Fibroblast of skin of left biceps (primary cell): Measurements from ENCODE around the gene C6orf163.
A peak's percentile ranks its signal among the peaks of the same experiment; 100 is the strongest.
"Not testable (repeated sequence)": the region's sequence is repeated elsewhere in the genome, so short reads cannot be mapped to it uniquely, and the experiment has no call there.

Experiments used
- DNase-seq, 2 experiments: peaks; one replicate each; pipeline ENCODE4 v3.0.0-alpha.2; 2013; ENCODE audit warnings: low read depth in 2 of 2

C6orf163 gene

DNA sequence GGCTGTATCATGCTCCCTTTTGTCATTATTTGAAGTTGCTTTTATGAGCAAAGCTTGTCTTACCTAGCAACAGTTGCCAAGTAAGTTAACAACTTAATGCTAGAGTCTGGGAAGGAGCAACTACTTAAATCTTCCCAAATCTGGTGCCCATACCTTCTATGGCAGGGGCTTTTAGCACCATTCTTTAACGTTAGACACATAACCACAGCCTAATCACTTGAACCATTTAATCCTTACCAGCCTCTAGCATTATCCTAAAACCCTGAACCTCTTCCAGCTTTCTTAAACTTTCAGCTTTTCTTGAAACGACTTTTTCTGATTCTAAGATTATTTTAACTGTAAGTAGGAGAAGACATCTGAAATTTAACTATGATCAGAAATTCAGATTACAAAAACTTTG is at the start of gene C6orf163:
Gene C6orf163, plus strand, starts transcription at position 83 of the 400 bp plus-strand sequence. Its CDS starts 287 bp downstream, at position 370.
- no peak for DNase-seq

DNA sequence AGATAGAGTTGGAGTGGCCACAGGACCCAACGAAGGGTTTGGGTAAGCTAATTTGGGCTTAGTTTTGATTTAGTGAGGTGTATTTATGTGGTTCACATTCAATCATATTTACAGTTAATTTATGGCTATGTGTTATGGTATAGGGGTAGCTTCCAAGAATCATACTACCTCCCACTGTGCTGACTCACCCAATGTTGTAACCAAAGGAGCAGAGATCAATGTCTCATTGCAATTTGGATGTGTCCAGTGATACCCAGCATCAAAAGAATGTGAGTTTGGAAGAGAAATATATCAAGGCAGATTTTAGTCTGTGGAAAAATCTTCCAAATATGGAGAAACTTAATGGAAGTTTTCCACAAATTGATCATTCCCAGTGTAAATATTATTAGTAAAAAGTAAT is 47.5 kb upstream of the C6orf163 start:
- no peak for DNase-seq

DNA sequence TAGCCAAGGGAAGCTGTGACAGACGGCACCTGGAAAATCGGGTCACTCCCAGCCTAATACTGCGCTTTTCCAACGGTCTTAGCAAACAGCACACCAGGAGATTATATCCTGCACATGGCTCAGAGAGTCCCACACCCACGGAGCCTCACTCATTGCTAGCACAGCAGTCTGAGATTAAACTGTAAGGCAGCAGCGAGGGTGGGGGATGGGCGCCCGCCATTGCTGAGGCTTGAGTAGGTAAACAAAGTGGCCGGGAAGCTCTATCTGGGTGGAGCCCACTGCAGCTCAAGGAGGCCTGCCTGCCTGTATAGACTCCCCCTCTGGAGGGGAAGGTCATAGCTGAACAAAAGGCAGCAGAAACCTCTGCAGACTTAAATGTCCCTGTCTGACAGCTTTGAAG is 43.3 kb upstream of the C6orf163 start:
- DNase-seq, result not testable (repeated sequence)

DNA sequence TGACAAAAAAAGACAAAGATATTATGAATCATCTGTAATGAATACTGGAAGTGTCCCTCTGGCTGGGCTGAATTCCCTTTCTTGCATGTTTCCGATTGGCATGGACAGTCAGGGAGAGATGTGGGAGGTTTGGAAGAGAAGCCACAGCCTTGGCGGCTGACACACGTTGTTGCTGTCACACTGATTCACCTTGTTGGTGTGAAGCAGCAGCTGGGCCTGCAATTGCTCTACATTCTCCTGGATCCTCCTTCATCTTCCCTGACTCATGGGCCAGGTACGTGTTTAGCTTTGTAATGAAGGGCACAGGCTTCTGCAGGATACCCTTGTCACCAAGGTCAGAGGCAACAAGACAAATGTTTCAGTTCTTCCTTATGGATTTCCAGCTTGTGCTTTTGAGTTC is 35.6 kb upstream of the C6orf163 start:
- DNase-seq, result no peak

DNA sequence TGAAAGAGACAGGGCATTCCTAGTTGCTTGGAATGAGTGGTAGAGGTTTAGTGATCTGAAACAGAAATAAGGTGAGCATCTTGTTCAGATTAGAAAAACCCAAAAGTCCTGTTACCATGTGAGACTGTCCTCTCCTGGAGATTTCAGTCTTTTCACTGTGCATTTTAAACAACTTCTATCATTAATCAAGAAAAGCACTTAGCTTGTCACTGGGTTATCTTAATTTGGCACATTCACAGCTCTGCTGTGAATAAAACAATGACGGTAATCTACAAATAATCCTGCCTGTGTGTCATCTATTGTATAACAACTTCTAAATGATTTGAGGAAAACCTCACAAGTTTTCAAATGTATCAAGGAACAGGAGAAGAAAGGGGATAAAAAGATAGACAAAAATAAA is 31.8 kb upstream of the C6orf163 start:
- DNase-seq, result no peak

DNA sequence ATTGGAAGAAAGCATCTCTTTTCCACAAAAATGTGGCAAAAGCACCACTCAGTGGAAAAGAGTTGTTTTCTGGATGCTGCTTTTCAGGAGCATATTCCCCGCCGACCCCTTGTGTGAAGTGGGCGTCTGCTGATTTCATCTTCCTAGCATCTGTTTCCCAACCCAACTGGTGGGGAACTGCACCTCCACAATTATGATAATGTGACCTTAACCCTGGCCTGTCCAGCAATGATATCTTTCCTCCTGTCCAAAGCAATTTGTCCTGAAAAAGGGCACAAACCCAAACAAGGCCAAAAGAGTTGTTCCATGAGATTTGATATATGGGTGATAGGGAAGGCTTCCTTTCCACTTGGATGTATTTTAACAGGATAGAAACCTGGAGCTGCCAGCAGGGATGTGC is 29.5 kb upstream of the C6orf163 start:
- DNase-seq, result no peak

DNA sequence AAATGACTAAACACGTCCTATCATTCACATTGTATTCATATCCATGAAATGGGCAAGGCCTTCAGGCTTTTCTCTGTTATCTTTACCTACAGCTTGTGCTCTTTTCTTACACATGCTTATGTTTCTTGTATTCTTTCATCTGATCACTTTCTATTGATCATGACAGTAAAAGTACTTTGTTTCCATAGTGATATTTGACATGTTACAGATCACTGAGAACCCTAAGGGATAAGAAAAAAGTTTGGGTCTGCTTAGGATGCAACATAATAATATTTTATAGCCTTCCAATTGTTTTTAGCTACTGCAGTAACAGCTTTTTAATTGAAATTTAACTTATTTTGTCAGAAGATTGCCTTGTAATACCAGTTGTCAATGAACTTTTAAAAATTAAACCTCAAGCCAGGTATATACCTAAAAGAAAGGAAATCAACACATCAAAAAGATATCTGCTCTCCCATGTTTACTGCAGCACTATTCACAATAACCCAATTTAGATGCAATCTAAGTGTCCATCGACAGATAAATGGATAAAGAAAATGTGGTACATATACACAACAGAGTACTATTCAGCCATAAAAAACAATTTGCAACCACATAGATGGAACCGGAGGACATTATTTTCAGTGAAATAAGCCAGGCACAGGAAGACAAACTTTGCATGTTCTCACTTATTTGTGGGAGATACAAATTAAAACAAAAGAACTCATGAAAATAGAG is 25.2 kb upstream of the C6orf163 start:
- DNase-seq, result no peak

DNA sequence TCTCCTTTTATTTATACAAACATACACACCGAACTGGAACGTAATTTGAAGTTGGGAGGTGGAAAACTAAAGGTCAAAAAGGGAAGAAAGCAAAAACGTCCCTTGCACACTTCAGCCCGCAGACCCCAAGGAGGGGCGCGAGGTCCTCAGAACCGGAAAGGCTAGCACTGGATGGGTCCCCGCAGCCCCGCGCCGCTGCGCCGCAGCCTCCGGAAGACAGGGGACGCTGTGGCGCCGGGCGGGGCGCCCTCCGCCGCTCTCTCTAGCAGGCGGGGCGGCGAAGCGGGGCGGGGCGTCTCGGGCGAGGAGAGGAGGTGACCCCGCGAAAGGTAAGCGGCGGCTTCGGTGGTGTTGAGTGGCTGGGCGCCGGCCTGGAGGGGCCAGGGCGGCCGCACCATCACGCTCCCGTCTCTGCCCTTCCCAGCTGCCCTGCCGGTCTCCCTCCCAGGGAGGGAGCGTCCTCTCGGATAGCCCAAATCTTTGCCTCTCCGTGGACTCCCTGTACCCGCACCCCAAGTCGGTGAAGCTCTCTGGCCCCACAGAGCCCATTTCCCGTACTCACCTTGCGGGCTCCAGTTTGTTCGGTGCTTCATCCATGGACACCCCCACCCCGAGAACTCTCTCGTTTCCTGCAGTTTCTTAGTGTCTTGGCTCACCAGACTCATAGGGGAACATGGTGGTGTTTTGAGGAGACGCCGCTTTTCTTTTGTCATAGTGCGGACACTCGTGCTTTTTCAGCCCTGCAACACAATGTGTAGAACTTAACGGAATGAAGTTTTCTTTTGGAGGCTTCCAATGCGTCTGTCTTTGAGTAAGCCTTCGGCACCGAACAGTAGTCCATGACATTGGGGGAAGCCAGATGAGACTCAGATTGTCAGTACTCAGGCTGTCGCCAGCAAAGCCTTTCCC is 22.1 kb upstream of the C6orf163 start, which contains the start of gene SMIM8:
Gene SMIM8, plus strand, starts transcription at position 285 of the 909 bp plus-strand sequence. CDS start 14,444 bp downstream, outside the sequence.
- DNase-seq, result peak; percentile 40 to 41

DNA sequence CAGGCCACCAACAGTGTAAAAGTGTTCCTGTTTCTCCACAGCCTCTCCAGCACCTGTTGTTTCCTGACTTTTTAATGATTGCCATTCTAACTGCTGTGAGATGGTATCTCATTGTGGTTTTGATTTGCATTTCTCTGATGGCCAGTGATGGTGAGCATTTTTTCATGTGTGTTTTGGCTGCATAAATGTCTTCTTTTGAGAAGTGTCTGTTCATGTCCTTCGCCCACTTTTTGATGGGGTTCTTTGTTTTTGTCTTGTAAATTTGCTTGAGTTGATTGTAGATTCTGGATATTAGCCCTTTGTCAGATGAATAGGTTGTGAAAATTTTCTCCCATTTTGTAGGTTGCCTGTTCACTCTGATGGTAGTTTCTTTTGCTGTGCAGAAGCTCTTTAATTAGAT is 20.7 kb upstream of the C6orf163 start:
- DNase-seq, result not testable (repeated sequence)

DNA sequence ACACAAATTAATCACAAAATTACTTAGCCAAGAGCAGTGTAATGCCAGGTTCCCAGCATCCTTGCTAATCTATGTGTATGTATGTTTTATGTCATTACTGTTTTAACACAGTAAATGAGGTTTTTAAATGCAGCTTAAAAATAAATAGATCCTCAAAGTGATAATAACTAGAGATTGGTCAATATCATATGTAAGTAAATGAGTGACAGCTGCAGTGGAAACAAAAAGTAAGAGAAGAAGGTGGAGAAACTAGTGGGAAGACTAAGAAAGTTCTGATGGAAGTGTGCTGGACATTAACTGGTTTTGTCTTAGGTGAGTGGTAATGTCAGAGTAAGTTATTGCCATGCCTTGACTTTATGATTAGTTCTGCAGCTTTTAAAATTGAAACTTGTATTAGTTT is 13.7 kb upstream of the C6orf163 start:
- DNase-seq, result no peak

DNA sequence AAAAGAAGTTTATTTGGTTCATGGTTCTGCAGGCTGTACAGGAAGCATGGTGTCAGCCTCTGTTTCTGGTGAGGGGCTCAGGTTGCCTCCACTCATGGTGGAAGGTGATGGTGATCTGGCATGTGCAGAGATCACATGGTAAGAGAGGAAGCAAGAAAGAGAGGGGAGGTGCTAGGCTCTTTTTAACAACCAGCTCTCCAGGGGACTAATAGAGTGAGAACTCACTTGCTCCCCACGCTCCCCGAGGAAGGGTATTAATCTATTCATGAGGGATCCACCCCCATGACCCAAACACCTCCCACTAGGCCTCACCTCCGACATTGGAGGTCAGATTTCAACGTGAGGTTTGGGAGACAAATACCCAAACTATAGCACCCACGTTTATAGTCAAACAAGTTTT is 11.6 kb upstream of the C6orf163 start:
- DNase-seq, result no peak

DNA sequence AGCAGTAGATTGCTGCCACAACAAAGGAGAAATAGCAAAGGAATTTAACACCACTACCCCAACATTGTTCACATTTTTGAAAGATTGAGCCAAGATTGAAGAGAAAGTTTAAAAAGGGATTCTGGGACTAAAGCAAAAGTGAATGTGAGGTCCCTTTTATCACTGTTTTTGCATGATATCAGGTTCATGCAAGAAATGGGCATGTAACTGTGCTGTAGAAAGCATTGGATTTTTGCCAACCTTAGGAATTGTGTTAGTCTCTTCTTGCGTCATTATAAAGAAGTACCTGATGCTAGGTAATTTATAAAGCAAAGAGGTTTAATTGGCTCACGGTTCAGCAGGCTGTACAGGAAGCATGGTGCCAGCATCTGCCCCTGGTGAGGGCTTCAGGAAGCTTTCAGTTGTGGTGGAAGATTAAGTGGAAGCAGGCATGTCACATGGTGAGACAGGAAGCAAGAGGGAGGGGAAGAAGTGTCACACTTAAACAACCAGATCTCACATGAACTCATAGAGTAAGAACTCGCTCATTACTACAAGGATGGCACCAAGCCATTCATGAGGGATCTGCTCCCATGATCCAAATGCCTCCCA is 10.9 kb upstream of the C6orf163 start:
- DNase-seq, result no peak

DNA sequence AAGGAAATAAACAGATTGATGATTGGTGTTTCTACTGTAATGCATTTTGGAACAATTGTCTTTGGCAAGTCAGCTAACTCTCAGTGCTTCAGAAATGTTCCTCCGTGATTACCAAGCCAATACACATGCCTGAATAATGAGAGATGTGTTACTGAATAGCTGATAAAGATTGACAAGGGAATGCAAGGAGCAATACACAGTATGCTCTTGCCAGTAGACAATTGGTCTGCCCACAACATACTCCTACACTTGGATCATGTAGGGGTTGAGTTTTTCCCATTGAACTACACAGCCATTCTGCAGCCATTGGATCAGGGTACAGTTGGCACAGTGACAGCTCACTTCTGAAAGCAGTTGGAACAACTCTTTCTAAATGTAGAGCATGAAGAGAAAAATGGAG is 9.9 kb upstream of the C6orf163 start:
- no peak for DNase-seq

DNA sequence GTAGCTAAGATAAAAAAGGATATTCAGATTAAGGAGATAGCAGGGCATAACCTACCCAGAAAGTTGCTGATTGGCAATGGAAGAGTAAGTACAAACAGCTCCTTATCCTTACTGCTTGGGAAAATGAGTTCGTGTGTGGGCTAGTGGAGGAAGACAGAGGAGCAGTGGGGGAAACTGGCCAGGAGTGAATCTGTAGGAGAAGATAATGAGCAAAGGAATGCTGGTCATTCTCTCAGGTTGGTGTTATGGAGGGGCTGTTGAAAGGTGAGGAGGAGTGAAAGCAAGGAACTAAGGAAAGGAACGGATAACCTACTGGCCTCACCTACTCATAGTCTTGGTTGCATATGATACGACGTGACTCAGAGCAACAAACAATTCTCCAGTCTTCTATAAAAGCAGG is 8.2 kb upstream of the C6orf163 start:
- no peak for DNase-seq

DNA sequence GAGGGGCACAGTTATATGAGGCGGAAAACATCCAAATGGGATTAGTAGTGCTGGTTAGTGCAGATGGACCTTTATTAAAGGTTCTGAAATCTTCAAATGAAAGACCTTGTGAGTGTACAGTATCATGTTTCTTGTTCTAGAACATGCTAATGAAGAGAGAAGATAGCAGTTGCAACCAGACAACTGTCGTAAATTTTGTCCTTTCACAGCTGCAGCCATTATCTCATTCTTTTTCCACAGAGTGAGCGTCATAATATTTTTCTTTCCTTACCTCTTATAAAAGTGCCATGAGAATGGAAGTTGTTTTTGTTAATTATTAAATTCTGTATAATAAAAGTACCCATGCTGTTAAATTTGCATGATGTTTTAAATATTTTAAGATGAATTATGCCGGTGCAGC is 4.4 kb upstream of the C6orf163 start:
- DNase-seq, result no peak

DNA sequence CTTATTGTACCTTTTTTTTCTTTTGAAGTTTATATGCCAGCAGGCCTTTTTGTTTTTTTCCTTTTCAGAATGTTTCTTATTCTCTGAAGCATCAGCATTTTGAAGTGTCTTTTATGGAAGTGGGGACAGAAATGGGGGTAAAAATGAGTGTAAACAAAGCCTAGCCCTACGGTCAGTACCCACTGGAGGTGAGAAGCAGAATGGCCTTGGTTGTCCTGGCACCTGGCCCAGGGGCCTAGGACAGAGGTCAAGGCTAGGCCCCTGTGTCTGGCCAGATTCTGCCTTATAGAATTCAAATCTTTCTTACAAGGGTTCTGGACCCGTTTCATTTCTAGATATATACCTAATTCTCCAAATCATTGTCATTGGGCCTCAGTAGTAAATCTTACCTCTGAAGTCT is 3.5 kb upstream of the C6orf163 start:
- no peak for DNase-seq

DNA sequence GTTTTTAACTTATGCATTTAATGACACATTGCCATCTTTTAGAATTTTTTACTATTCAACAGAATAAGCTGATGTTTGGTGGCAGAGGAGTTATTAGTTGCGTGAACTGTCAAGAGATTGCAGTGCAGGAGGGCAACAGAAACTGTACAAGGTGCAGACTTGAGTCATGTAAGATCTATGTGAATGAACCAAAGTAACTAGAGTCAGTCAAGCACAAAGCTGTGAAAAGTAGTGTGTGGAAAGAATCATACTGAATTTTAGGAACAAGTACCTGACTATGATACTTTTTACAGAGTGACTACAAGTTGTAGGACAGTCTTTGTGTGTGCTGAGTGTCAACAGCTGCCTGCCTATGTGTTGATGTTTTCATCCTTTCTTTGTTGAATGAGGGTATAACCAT is 2.7 kb upstream of the C6orf163 start:
- DNase-seq, result no peak

DNA sequence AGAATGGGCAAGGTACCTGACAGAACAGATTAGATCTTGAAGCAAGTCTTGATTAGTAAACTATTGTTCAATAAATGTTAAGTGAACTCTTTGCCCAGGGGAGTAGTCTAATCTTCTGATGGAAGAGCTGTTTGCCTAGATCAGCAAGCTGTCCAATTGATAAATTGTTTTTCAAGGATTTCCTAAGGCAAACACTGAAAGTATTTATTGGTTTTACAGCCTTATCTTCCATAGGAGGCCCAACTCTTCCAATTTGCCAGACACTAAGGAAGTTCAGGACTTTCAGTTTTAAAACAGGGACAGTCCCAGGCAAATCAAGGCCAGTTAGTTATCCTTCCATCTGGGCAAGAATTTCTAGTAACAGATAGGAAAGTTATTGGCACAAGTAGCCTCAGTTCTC is 1.8 kb upstream of the C6orf163 start:
- no peak for DNase-seq

DNA sequence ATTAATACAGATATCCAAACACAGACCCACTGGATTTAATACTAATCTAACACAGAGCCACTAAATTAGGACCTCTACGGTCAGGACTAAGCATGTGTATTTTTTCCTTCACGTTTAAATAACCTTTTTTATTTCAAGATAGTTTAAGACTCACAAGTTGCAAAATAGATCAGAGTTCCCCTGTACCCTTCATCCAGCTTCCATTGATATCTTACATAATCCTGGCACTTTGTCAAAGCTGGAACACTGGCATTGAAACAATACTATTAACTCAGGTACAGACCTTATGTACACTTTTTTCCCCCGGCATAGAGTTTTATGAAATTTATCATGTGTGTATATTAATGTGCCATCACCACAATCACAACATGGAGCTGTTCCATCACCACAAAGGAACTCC is 2.1 kb downstream of the C6orf163 start:
- no peak for DNase-seq

DNA sequence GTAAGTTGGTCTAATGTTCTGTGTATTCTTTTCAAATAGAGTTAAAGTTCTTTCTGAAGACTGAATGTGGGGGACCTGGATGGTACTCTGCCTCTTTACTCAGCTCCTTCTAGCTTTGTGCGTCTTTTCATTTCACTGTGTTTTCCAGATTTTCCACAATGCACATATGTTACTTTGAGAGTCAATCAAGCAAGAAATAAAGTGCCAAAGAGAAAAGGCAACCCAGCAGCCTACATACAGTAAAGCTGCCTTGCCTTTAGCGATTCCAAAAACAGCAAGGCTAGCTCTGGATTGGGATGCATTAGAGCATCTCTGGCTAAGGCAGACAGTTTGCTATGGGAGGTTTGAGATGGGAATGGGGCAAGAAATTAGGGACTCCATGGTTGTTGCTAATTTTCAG is 5.3 kb downstream of the C6orf163 start:
- no peak for DNase-seq

DNA sequence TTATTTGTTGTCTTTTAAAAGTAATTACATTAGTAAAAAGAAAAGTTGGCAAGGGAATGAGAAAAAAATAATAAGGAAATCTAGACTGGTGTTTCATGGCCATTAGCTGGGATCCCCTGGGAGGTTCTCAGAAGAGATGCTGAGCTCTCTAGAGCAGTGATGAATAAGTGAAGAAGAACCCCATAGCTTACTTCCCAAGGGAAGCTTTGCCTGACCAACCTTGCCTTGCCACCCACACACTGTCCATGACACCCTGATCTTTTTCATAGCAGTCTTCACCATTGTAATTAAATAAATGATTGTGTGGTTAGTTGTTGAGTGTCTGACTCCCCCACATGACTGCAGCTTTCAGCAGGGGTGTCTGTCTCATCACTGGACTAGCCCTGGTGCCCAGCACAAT is 5.9 kb downstream of the C6orf163 start:
- no peak for DNase-seq

DNA sequence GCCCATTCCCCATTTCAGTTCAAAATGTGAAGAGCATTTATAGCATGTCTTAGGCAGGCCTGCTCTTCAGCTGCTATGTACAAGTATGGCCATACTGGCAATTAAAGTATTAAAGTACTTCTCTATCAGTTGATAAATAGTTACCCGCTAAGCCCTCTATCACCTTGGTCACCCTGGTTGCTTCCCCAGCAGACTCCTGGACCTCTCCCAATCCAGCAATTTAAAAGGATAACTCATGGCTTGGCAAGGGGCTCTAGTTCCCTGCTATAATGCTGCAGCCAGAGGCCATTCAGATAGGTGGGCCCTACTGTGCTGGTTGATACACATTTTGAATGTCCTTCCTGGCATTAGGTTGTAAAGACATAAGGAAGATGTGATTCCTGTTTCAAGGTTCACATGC is 7.0 kb downstream of the C6orf163 start:
- DNase-seq, result no peak

DNA sequence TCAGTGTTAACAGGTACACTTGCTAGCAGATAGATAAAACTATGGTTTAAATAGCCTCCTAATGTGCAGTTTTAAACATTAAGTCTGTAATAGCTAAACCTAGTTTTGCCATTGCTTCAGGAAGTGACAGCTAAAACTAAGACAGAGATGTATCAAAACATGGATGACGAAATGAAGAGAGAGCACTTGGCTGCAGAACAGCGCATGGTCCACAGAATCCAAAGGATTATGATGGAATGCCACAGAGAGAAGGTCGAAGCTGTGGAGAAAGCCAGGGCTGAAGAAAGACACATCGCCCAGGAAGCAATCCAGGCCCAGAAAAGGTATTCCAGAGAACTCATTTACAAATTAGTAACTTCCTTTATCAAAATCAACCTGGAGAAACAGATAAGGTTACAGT is 11.6 kb downstream of the C6orf163 start:
- DNase-seq, result no peak
